ENCODE measurements around the gene DUSP19. TPM values are rescaled to one million over a fixed set of nuclear protein-coding genes. Genes with fewer than 3 reads are reported as not detected.

The DUSP19 gene
- total RNA-seq, 1 donor from 2014 or later, result 1.7 TPM

DNA sequence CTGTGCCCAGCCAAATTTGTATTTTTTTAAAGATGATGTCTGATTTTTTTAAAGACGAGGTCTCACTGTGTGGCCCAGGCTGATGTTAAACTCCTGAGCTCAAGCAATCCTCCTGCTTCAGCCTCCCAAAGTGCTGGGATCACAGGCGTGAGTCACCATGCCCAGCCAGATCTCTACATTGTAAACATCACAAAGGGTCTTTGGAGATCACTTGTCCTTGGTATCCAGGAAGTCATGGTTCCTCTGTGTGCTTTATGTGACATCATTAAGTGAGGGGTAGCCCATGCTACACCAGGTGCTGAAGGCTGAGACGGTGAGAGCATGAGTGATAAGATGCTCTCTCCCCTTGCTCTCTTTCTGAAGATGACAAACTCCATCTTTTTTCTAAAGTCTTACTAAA is 38.7 kb downstream of the DUSP19 start:
- Histone ChIP-seq H3K36me3 (no peaks in the 10 kb centered on the region), H3K4me3 (no peak overlapping the region), H3K27ac (no peak overlapping the region), H3K27me3 (no peaks in the 10 kb centered on the region), H3K9me3 (no peaks in the 10 kb centered on the region), H3K4me1 (no peaks in the 10 kb centered on the region)
- TF ChIP-seq POLR2A (IDR thresholded peaks at IDR 0.05) (no peak), POLR2AphosphoS5 (IDR thresholded peaks at IDR 0.05; ENCODE audit: insufficient read depth in 1 of 2, low read depth in 1 of 2) (no peak)
- TF ChIP-seq, protein P1, sequence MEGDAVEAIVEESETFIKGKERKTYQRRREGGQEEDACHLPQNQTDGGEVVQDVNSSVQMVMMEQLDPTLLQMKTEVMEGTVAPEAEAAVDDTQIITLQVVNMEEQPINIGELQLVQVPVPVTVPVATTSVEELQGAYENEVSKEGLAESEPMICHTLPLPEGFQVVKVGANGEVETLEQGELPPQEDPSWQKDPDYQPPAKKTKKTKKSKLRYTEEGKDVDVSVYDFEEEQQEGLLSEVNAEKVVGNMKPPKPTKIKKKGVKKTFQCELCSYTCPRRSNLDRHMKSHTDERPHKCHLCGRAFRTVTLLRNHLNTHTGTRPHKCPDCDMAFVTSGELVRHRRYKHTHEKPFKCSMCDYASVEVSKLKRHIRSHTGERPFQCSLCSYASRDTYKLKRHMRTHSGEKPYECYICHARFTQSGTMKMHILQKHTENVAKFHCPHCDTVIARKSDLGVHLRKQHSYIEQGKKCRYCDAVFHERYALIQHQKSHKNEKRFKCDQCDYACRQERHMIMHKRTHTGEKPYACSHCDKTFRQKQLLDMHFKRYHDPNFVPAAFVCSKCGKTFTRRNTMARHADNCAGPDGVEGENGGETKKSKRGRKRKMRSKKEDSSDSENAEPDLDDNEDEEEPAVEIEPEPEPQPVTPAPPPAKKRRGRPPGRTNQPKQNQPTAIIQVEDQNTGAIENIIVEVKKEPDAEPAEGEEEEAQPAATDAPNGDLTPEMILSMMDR (IDR thresholded peaks at IDR 0.05), result no peak
- intact Hi-C loops (cut with DNase I), result no loop called here
- no peak for DNase-seq (ENCODE audit: extremely low spot score in 2 of 2)

DNA sequence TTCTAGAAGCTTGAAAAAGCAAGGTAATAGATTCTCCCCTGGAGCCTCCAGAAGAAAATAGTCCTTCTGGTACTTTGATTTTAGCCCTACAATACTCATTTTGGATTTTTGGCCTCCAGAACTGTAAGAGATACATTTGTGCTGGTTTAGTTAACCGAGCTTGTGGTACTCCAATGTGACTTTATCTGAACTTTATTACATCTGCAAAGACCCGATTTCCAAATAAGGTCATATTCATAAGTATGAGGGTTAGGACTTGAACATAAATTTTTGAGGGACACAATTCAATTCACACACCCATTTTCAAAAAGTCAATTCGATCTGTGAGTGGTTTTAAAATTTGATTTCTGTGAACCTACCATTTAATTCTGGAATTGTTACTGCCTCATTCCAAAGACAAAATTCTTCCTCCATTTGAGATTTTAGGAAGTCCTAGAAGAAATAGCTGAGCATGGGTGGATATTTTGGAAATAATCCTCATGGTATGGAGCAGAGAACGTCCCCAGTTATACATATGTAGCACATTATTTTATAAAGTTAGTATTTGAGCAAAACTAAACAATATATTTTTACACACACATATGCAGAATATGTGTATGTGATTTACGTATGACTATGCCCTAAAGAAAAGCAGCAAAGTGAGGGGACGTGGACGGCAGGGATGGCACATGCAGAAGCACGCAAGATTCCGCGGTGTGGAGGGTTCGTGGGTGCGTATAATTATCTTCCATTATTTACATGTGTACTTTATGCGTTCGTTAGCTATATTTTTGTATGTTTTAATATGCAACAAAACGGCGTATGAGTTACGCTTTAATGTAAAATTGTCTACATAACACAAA is 44.8 kb downstream of the DUSP19 start:
- no peak for DNase-seq (ENCODE audit: extremely low spot score in 2 of 2)
- H3K27ac ChIP-seq, result peak overlapping the region; percentile 83
- TF ChIP-seq POLR2AphosphoS5 (IDR thresholded peaks at IDR 0.05; ENCODE audit: insufficient read depth in 1 of 2, low read depth in 1 of 2) (no peak), POLR2A (IDR thresholded peaks at IDR 0.05) (no peak)
- TF ChIP-seq, protein P1 (IDR thresholded peaks at IDR 0.05), result no peak
- H3K9me3 ChIP-seq, result no peaks in the 10 kb centered on the region
- H3K36me3 ChIP-seq, result no peaks in the 10 kb centered on the region
- intact Hi-C loops (cut with DNase I), result loop anchor here (5.0 kb wide), 1 partner anchor 86 kb away; the partner anchor contains the start of gene NCKAP1
- no peaks in the 10 kb centered on the region for H3K27me3 ChIP-seq
- H3K4me1 ChIP-seq, result peaks cover 31% of the 10 kb centered on the region
- H3K4me3 ChIP-seq, result peak overlapping the region; percentile 74 to 87

DNA sequence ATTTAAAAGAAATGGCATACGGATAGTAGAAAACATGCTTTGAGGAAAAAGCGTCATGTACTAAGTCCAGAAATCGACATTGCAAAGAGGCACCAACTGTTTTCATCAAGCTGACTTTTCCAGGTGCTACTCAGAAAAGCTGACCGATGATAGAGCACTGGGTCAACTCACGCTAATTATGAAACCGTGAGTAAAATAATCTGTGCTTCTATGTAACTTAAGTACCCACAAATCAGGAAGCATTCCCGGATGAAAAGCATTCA is 45.3 kb downstream of the DUSP19 start:
- no peaks in the 10 kb centered on the region for H3K9me3 ChIP-seq
- H3K36me3 ChIP-seq, result peaks cover 0 to 1% of the 10 kb centered on the region in 2 donors
- DNase-seq (ENCODE audit: extremely low spot score in 2 of 2), result no peak
- peaks cover 31% of the 10 kb centered on the region for H3K4me1 ChIP-seq
- TF ChIP-seq POLR2A (IDR thresholded peaks at IDR 0.05) (no peak), POLR2AphosphoS5 (IDR thresholded peaks at IDR 0.05; ENCODE audit: insufficient read depth in 1 of 2, low read depth in 1 of 2) (no peak)
- TF ChIP-seq, protein P1 (IDR thresholded peaks at IDR 0.05), result no peak
- peak overlapping the region; percentile 83 for H3K27ac ChIP-seq
- intact Hi-C loops (cut with DNase I), result loop anchor here (5.0 kb wide), 1 partner anchor 87 kb away; the partner anchor contains the start of gene NCKAP1
- H3K4me3 ChIP-seq, result peak overlapping the region; percentile 74 to 87
- no peaks in the 10 kb centered on the region for H3K27me3 ChIP-seq

DNA sequence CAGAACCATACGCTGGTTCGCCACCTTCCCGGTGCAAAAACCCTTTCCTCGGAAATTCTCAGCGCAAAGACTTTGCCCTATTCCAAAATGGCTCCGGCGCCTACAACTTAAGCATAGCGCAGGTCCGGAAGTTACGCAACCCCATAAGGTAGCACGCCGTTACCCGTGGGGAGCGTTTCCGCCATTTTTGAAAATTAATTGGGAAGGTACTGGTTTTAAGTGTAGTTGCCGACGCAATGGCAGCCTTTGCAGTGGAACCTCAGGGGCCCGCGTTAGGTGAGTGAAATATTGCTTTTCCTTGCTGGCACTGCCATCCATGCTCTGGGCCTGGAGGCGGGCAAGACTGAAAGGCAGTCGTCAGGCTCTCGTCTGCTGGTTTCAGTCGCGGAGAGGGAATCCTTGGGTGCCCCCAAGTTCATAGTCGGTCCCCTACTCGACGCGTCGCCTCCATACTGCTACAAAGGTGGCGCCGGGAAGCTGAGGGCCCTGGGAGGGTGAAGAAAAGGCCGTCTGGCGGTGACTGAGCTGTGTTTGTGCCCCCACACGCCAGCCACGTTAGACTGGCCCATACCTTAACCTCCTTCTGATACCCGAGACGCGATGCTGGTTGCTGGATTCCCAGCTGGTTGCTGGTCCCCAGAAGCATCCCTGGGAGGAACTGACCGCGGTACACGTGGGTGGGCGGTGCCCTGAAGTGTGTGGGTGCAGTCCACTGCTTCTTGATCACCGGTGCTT is 45.8 kb downstream of the DUSP19 start, which contains the start of gene NUP35:
NUP35 (plus strand) TSS at position 222 of the 735 bp plus-strand sequence; CDS start at position 237, 15 bp downstream.
- DNase-seq (ENCODE audit: extremely low spot score in 2 of 2), result peak in 1 of 2 donors; percentile 93
- Histone ChIP-seq H3K4me3 (peak within 1 kb of the TSS; percentile 74 to 87), H3K9me3 (no peaks in the 10 kb centered on the region), H3K4me1 (peaks cover 31% of the 10 kb centered on the region), H3K36me3 (peaks cover 0 to 5% of the 10 kb centered on the region in 2 donors), H3K27ac (peak within 1 kb of the TSS; percentile 83), H3K27me3 (no peaks in the 10 kb centered on the region)
- intact Hi-C loops (cut with DNase I), result loop anchor here (5.0 kb wide), 1 partner anchor 87 kb away; the partner anchor contains the start of gene NCKAP1
- TF ChIP-seq POLR2AphosphoS5 (IDR thresholded peaks at IDR 0.05; ENCODE audit: insufficient read depth in 1 of 2, low read depth in 1 of 2), result peak; percentile 62 to 98
- peak in 1 of 2 donors; percentile 21 for TF ChIP-seq POLR2A (IDR thresholded peaks at IDR 0.05)
- TF ChIP-seq, protein P1 (IDR thresholded peaks at IDR 0.05), result no peak
